GM12801 (cell line): ENCODE data around the gene C3orf22.

Experiments used
- TF ChIP-seq, protein P1 (sequence below): IDR thresholded peaks from one replicate; pipeline ENCODE4 v1.5.1; 2011; ENCODE audit warnings: control low read depth; ENCODE audit not compliant: insufficient read length; ENCODE audit errors: extremely low read depth

The C3orf22 gene

DNA sequence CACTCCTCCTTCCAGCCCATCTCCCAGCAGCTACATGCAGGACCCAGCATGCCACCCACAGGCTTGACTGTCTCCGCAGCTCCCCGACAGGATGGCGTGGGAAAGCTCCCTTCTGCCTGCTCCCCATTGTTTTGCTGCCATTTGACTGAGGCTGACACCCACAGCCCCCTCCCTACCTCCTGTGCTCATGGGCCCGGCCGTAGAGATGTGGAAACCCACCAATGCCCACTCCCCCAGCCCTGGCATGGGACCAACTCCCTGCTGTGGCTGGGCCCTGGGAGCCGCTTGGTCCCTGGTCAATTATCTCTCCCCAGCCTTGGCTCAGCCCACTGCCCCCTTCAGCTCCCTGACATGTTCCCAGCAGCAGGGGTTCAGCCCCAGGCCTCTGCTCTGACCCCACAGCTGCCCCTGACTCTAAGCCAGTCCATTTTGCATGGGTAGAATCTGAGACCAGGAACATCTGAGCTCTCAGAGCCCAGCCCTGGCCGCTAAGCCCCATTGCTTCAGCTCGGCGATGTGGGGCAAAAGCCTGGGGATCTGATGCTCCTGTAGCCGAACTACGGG, 8.2 kb downstream of the C3orf22 start:
- TF ChIP-seq, protein P1, sequence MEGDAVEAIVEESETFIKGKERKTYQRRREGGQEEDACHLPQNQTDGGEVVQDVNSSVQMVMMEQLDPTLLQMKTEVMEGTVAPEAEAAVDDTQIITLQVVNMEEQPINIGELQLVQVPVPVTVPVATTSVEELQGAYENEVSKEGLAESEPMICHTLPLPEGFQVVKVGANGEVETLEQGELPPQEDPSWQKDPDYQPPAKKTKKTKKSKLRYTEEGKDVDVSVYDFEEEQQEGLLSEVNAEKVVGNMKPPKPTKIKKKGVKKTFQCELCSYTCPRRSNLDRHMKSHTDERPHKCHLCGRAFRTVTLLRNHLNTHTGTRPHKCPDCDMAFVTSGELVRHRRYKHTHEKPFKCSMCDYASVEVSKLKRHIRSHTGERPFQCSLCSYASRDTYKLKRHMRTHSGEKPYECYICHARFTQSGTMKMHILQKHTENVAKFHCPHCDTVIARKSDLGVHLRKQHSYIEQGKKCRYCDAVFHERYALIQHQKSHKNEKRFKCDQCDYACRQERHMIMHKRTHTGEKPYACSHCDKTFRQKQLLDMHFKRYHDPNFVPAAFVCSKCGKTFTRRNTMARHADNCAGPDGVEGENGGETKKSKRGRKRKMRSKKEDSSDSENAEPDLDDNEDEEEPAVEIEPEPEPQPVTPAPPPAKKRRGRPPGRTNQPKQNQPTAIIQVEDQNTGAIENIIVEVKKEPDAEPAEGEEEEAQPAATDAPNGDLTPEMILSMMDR, result no peak

- TF ChIP-seq, protein P1, result no peak
Measured at GRCh38 chr3:126549861-126550487, 8.8 kb downstream of the C3orf22 start.

DNA sequence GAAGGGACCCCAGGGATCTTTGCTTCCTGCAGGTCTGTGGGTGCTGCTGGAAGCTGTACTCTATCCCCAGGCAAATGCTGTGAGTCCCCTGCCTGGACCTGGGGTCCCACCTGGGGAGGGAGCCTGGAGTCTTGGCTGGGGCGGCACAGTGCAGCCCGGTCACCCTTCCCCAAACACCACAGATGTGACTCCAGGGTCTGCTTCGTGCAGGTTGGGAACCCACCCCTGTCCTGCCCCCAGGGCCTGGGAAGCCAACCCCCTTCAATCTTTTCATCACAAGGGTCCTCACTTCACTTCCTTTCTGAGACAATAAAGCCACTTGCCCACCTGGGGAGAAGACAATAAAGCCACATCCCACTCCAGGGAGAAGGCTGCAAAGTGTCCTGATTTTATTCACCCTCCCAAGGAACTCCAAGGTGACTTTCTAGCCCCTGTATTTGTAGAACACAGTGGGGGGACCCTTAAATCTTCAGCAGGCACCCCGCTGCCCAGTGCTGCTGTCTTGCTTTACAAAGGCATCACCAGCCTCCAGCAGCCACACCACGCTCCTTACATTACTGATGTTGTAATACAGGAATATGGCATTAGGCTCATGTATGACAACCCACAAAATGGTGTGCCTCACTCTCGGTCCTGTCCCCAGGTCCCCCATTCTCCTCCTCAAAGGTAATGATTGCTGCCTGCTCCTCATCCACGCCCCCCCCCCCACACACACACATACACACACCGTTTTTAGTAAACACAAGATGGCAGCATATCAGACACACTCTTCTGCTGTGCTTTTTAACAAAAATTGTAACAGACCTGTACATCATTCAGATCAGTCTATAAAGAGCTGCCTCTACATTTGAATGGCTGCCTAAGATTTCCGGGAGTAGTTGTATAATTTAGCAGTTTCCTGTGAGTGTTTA, 9.9 kb downstream of the C3orf22 start:
- TF ChIP-seq, protein P1, result no peak

GRCh38 chr3:126547721-126548120, 11.0 kb downstream of the C3orf22 start:
- TF ChIP-seq, protein P1, result no peak

- TF ChIP-seq, protein P1, result no peak
Measured at GRCh38 chr3:126546549-126547239, 12.0 kb downstream of the C3orf22 start.

DNA sequence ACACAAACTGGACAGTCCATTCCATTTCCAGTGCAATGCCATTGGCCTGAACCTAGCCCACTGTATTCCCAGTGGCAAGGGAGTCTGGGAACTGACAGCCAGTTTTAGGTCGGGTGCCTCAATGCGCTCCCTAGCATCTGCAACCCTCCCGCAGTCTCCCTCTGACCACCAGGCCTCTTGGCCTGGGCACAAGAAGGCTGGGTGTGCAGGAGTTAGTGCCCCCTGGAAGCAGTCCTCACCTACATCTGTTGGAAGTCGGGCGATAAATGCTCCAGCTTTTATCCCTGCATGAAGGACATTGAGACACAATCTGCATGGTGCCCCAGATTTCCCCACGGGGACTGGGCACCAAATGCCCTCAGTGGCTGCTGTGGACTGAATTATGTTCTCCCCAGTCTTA, 12.7 kb downstream of the C3orf22 start:
- TF ChIP-seq, protein P1, result no peak

DNA sequence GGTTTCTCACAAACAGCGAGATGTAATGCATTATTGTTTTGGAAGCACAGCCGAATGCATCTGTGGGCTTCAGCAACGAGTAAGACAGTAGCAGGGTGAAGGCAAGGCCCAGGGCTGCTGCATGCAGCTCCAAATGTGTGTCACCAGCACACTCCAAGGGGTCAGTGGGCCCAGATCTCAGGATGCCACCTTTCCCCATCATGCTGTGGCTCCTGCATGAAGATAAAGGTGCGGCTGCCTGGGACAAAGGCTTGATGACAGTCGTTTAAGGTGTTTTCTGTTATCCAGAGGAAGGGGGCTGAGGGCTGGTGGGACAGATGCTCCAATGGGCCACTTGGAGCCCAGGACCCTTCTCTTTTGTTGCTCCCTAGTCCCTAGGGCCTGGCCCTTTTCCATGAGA, 13.2 kb downstream of the C3orf22 start:
- TF ChIP-seq, protein P1, result no peak
